Panc1 (cell line): ENCODE results near the gene TAF7.

ENCODE experiments used
- POLR2AphosphoS5 ChIP-seq: IDR thresholded peaks from 2 replicates; pipeline ENCODE4 v1.6.1; 2012; ENCODE audit warnings: mild to moderate bottlenecking, low read depth, low read length, moderate library complexity
- TF ChIP-seq, protein P1 (sequence below): fragments of 450-650 bp; IDR thresholded peaks from 2 replicates; pipeline ENCODE4 v1.5.1; 2017; ENCODE audit warnings: mild to moderate bottlenecking
- TF ChIP-seq, protein P2 (sequence below), 2 experiments: IDR thresholded peaks; 2 replicates each; pipeline ENCODE4 v1.6.1; 2011 to 2012; ENCODE audit warnings: low read depth in 2 of 2, control low read depth in 1 of 2, low read length in 1 of 2, mild to moderate bottlenecking in 1 of 2, moderate library complexity in 1 of 2; ENCODE audit not compliant: insufficient read depth in 1 of 2

DNA sequence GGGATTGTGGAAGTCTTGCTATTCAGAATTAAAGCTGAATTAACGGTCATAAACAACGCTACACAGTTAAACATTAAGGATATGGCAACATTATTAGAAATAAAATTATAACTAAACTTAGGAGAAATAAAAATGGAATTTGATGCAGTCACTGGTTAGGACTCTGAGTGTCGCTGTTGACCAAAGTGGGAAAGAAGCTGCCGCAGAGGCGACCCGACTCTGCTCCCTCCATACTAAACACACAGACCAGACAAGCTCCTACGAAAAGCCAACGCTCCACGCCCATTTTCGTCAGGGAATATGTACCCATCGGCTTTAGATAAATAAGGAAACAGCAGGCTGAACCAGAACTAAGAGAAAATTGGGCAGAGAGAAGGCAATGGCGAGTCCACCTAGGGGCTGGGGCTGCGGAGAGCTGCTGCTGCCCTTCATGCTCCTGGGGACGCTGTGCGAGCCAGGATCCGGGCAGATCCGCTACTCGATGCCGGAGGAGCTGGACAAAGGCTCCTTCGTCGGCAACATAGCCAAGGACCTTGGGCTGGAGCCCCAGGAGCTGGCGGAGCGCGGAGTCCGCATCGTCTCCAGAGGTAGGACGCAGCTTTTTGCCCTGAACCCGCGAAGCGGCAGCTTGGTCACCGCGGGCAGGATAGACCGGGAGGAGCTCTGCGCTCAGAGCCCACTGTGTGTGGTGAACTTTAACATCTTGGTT is 43.5 kb upstream of the TAF7 start, which contains the start of gene PCDHGA5:
- TF ChIP-seq, protein P1, sequence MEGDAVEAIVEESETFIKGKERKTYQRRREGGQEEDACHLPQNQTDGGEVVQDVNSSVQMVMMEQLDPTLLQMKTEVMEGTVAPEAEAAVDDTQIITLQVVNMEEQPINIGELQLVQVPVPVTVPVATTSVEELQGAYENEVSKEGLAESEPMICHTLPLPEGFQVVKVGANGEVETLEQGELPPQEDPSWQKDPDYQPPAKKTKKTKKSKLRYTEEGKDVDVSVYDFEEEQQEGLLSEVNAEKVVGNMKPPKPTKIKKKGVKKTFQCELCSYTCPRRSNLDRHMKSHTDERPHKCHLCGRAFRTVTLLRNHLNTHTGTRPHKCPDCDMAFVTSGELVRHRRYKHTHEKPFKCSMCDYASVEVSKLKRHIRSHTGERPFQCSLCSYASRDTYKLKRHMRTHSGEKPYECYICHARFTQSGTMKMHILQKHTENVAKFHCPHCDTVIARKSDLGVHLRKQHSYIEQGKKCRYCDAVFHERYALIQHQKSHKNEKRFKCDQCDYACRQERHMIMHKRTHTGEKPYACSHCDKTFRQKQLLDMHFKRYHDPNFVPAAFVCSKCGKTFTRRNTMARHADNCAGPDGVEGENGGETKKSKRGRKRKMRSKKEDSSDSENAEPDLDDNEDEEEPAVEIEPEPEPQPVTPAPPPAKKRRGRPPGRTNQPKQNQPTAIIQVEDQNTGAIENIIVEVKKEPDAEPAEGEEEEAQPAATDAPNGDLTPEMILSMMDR = no peak
- TF ChIP-seq POLR2AphosphoS5 = no peak
- TF ChIP-seq, protein P2, sequence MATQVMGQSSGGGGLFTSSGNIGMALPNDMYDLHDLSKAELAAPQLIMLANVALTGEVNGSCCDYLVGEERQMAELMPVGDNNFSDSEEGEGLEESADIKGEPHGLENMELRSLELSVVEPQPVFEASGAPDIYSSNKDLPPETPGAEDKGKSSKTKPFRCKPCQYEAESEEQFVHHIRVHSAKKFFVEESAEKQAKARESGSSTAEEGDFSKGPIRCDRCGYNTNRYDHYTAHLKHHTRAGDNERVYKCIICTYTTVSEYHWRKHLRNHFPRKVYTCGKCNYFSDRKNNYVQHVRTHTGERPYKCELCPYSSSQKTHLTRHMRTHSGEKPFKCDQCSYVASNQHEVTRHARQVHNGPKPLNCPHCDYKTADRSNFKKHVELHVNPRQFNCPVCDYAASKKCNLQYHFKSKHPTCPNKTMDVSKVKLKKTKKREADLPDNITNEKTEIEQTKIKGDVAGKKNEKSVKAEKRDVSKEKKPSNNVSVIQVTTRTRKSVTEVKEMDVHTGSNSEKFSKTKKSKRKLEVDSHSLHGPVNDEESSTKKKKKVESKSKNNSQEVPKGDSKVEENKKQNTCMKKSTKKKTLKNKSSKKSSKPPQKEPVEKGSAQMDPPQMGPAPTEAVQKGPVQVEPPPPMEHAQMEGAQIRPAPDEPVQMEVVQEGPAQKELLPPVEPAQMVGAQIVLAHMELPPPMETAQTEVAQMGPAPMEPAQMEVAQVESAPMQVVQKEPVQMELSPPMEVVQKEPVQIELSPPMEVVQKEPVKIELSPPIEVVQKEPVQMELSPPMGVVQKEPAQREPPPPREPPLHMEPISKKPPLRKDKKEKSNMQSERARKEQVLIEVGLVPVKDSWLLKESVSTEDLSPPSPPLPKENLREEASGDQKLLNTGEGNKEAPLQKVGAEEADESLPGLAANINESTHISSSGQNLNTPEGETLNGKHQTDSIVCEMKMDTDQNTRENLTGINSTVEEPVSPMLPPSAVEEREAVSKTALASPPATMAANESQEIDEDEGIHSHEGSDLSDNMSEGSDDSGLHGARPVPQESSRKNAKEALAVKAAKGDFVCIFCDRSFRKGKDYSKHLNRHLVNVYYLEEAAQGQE (IDR thresholded peaks at IDR 0.05; ENCODE audit: insufficient read depth in 1 of 2, low read depth in 2 of 2, low read length in 1 of 2) = no peak
